Smooth muscle cell (in vitro differentiated cells): ENCODE data around the gene GALNT1. TPM values are rescaled to one million over a fixed set of nuclear protein-coding genes. Genes with fewer than 3 reads are reported as not detected.

Source experiments
- DNase-seq: peaks from one replicate; lab custom pipeline; 2025; ENCODE audit not compliant: unreplicated experiment; lab: John Stamatoyannopoulos, UW
- H2AFZ ChIP-seq: fragments of 200-600 bp; sonication (generic); 2 replicates; pipeline ENCODE4 v1.6.0; 2016; ENCODE audit warnings: antibody characterized with exemption, low read depth, mild to moderate bottlenecking
- H3F3A ChIP-seq: fragments of 200-600 bp; sonication (generic); 2 replicates; pipeline ENCODE4 v1.6.0; 2017; ENCODE audit warnings: antibody characterized with exemption, low read depth
- H3K27ac ChIP-seq: fragments of 200-600 bp; sonication (generic); 2 replicates; pipeline ENCODE4 v1.5.1; 2016; ENCODE audit warnings: low read depth, mild to moderate bottlenecking
- H3K27me3 ChIP-seq: fragments of 200-600 bp; sonication (generic); 2 replicates; pipeline ENCODE4 v1.6.1; 2016; ENCODE audit warnings: low read depth, mild to moderate bottlenecking
- H3K36me3 ChIP-seq: fragments of 200-600 bp; sonication (generic); 2 replicates; pipeline ENCODE4 v1.5.1; 2016; ENCODE audit warnings: low read depth
- H3K4me1 ChIP-seq: fragments of 200-600 bp; sonication (generic); 2 replicates; pipeline ENCODE4 v1.5.1; 2016; ENCODE audit warnings: low read depth
- H3K4me2 ChIP-seq: fragments of 200-600 bp; sonication (generic); 2 replicates; pipeline ENCODE4 v1.6.0; 2016; ENCODE audit warnings: mild to moderate bottlenecking
- H3K4me3 ChIP-seq: fragments of 200-600 bp; sonication (generic); 2 replicates; pipeline ENCODE4 v1.5.1; 2016; ENCODE audit warnings: mild to moderate bottlenecking
- H3K79me2 ChIP-seq: fragments of 200-600 bp; sonication (generic); 2 replicates; pipeline ENCODE4 v1.6.0; 2016; ENCODE audit warnings: low read depth, mild to moderate bottlenecking
- H3K9ac ChIP-seq: fragments of 200-600 bp; sonication (generic); 2 replicates; pipeline ENCODE4 v1.6.0; 2016; ENCODE audit warnings: low read depth
- H3K9me3 ChIP-seq: fragments of 200-600 bp; sonication (generic); replicated peaks from 2 replicates; pipeline ENCODE4 v1.5.1; 2016; ENCODE audit warnings: low read depth
- H4K20me1 ChIP-seq: fragments of 200-600 bp; sonication (generic); 2 replicates; pipeline ENCODE4 v1.6.0; 2016; ENCODE audit warnings: low read depth
- CTCF ChIP-seq: fragments of 200-600 bp; sonication (generic); IDR thresholded peaks from 2 replicates; pipeline ENCODE4 v1.5.1; 2017; ENCODE audit warnings: borderline replicate concordance, mild to moderate bottlenecking, antibody characterized with exemption; ENCODE audit not compliant: insufficient read depth, poor library complexity, severe bottlenecking
- WGBS: methylation state at CpG from one replicate; pipeline ENCODE4 v1.1.7; 2016; ENCODE audit warnings: low lambda C conversion rate; 5-methylcytosine and 5-hydroxymethylcytosine counted together
- polyA plus RNA-seq: library from polyadenylated mRNA; unstranded; fragments of >200 nt; fragmentation: Nextera tagmentation; extraction: Ambion mirVana; gene quantifications from 2 replicates; pipeline ENCODE4 v1.2.1, GENCODE V29; 2016
- total RNA-seq: library from RNA; depleted of rRNA; stranded (reverse); fragments of >200 nt; gene quantifications from 2 replicates; pipeline ENCODE4 v1.2.3, GENCODE V29; 2014

Gene GALNT1
- total and polyA plus RNA-seq, 2 experiments from 2014 or later = 151 to 195 TPM

GRCh38 chr18:35694808-35695207 lies 113.3 kb downstream of the GALNT1 start:
- no peaks in the 10 kb centered on the region for H4K20me1 ChIP-seq
- no peak for DNase-seq
- H3K9me3 ChIP-seq = no peaks in the 10 kb centered on the region
- no peak overlapping the region for H3K4me3 ChIP-seq
- H3K36me3 ChIP-seq = peaks cover under 1% of the 10 kb centered on the region
- H3K27me3 ChIP-seq = no peaks in the 10 kb centered on the region
- WGBS = 61% methylated on average over 2 of the region's 2 CpGs
- no peaks in the 10 kb centered on the region for H3K4me1 ChIP-seq
- H3K27ac ChIP-seq = no peak overlapping the region
- TF ChIP-seq CTCF = no peak
- H3K9ac ChIP-seq = no peak overlapping the region
- H2AFZ ChIP-seq = no peak overlapping the region
- H3F3A ChIP-seq = no peaks in the 10 kb centered on the region
- H3K4me2 ChIP-seq = no peak overlapping the region
- no peaks in the 10 kb centered on the region for H3K79me2 ChIP-seq

GRCh38 chr18:35695384-35695783 lies 113.8 kb downstream of the GALNT1 start:
- Histone ChIP-seq H2AFZ (no peak overlapping the region), H3K4me1 (no peaks in the 10 kb centered on the region), H3K79me2 (no peaks in the 10 kb centered on the region), H3K9me3 (no peaks in the 10 kb centered on the region), H4K20me1 (no peaks in the 10 kb centered on the region), H3K9ac (no peak overlapping the region), H3K4me2 (no peak overlapping the region), H3F3A (no peaks in the 10 kb centered on the region), H3K36me3 (peaks cover 4% of the 10 kb centered on the region), H3K27ac (no peak overlapping the region), H3K27me3 (no peaks in the 10 kb centered on the region), H3K4me3 (no peak overlapping the region)
- 100% methylated on average over 1 of the region's 1 CpG for WGBS
- TF ChIP-seq CTCF = no peak
- no peak for DNase-seq

GRCh38 chr18:35695803-35696202 lies 114.3 kb downstream of the GALNT1 start:
- no peak for TF ChIP-seq CTCF
- no peaks in the 10 kb centered on the region for H3K79me2 ChIP-seq
- no peaks in the 10 kb centered on the region for H4K20me1 ChIP-seq
- no peak overlapping the region for H3K9ac ChIP-seq
- H2AFZ ChIP-seq = no peak overlapping the region
- H3K36me3 ChIP-seq = peaks cover 4% of the 10 kb centered on the region
- no peaks in the 10 kb centered on the region for H3K27me3 ChIP-seq
- H3K4me3 ChIP-seq = no peak overlapping the region
- no peak overlapping the region for H3K27ac ChIP-seq
- no peak for DNase-seq
- no peaks in the 10 kb centered on the region for H3K9me3 ChIP-seq
- H3K4me1 ChIP-seq = no peaks in the 10 kb centered on the region
- no peak overlapping the region for H3K4me2 ChIP-seq
- H3F3A ChIP-seq = no peaks in the 10 kb centered on the region
- WGBS = 92% methylated on average over 8 of the region's 8 CpGs

GRCh38 chr18:35696307-35696706 lies 114.8 kb downstream of the GALNT1 start:
- Histone ChIP-seq H3K79me2 (no peaks in the 10 kb centered on the region), H3K4me1 (no peaks in the 10 kb centered on the region), H3K27ac (no peak overlapping the region), H3K36me3 (peaks cover 4% of the 10 kb centered on the region), H4K20me1 (no peaks in the 10 kb centered on the region), H3K27me3 (no peaks in the 10 kb centered on the region), H3K4me2 (no peak overlapping the region), H3F3A (no peaks in the 10 kb centered on the region), H3K4me3 (no peak overlapping the region), H3K9me3 (no peaks in the 10 kb centered on the region), H2AFZ (no peak overlapping the region), H3K9ac (no peak overlapping the region)
- no peak for TF ChIP-seq CTCF
- DNase-seq = no peak
- 81% methylated on average over 3 of the region's 3 CpGs for WGBS
